ENCODE measurements around the gene GRK5.
"Not testable (repeated sequence)": the region's sequence is repeated elsewhere in the genome, so short reads cannot be mapped to it uniquely, and the experiment has no call there.

The GRK5 gene

GRCh38 chr10:119225083-119225658 lies 17.8 kb downstream of the GRK5 start:
- DNase-seq = no peak

- DNase-seq = no peak
Observed at GRCh38 chr10:119227825-119228224, 20.5 kb downstream of the GRK5 start.

- no peak for DNase-seq
Observed at GRCh38 chr10:119231654-119232053, 24.3 kb downstream of the GRK5 start.

GRCh38 chr10:119232439-119232838 lies 25.1 kb downstream of the GRK5 start:
- not testable (repeated sequence) for DNase-seq

- no peak for DNase-seq
Observed at GRCh38 chr10:119233123-119233820, 25.9 kb downstream of the GRK5 start.

- DNase-seq = no peak
Observed at GRCh38 chr10:119233821-119234220, 26.4 kb downstream of the GRK5 start.

GRCh38 chr10:119235356-119235755 lies 28.0 kb downstream of the GRK5 start:
- no peak for DNase-seq

GRCh38 chr10:119237722-119238436 lies 30.5 kb downstream of the GRK5 start:
- no peak for DNase-seq

GRCh38 chr10:119238577-119238976 lies 31.2 kb downstream of the GRK5 start:
- no peak for DNase-seq

- not testable (repeated sequence) for DNase-seq
Observed at GRCh38 chr10:119239015-119239414, 31.6 kb downstream of the GRK5 start.

GRCh38 chr10:119239630-119240029 lies 32.3 kb downstream of the GRK5 start:
- not testable (repeated sequence) for DNase-seq

- no peak for DNase-seq
Observed at GRCh38 chr10:119241066-119241465, 33.7 kb downstream of the GRK5 start.

GRCh38 chr10:119242186-119242585 lies 34.8 kb downstream of the GRK5 start:
- DNase-seq = no peak

GRCh38 chr10:119243488-119243887 lies 36.1 kb downstream of the GRK5 start:
- DNase-seq = no peak

- DNase-seq = no peak
Observed at GRCh38 chr10:119243967-119244366, 36.6 kb downstream of the GRK5 start.

GRCh38 chr10:119245272-119245671 lies 37.9 kb downstream of the GRK5 start:
- no peak for DNase-seq

- no peak for DNase-seq
Observed at GRCh38 chr10:119246862-119247549, 39.6 kb downstream of the GRK5 start.

GRCh38 chr10:119247550-119247894 lies 40.2 kb downstream of the GRK5 start:
- no peak for DNase-seq

- no peak for DNase-seq
Observed at GRCh38 chr10:119248184-119248583, 40.8 kb downstream of the GRK5 start.

- no peak for DNase-seq
Observed at GRCh38 chr10:119248681-119249080, 41.3 kb downstream of the GRK5 start.

- no peak for DNase-seq
Observed at GRCh38 chr10:119250641-119251314, 43.4 kb downstream of the GRK5 start.

GRCh38 chr10:119251315-119251708 lies 43.9 kb downstream of the GRK5 start:
- DNase-seq = no peak

- no peak for DNase-seq
Observed at GRCh38 chr10:119252051-119252465, 44.7 kb downstream of the GRK5 start.
